NOMO-1 (cell line): ENCODE data around the gene ETV6.
A peak's percentile ranks its signal among the peaks of the same experiment; 100 is the strongest.

ENCODE experiments used
- DNase-seq, 2 experiments: peaks; one replicate each; lab custom pipeline; 2025; ENCODE audit not compliant: unreplicated experiment in 2 of 2; lab: John Stamatoyannopoulos, UW

Gene ETV6

GRCh38 chr12:11875414-11875935, 226.0 kb downstream of the ETV6 start:
- no peak for DNase-seq

DNA sequence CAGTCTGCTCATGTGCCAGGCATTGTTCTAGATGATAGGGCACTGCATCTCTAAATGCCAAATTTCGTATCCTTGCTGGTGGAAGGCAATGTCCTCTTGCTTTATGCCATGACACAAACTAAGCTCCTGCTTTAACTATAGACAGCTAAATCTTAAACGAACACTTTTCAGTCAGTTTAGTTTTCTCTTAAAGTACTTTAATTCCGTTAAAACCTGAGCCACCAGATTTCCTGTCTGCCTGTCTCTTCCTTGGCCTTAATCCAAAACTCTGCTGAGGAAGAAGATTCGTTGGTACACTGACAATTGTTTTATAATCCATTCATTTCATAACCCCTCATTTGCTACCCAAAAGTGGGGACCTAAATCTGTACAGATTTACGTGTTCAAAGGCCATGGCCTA, 226.8 kb downstream of the ETV6 start:
- no peak for DNase-seq

- DNase-seq, result no peak
These were observed 227.8 kb downstream of the ETV6 start for GRCh38 chr12:11877102-11877826.

GRCh38 chr12:11877869-11878780, 228.7 kb downstream of the ETV6 start:
- no peak for DNase-seq

GRCh38 chr12:11879306-11879705, 229.8 kb downstream of the ETV6 start:
- no peak for DNase-seq

DNA sequence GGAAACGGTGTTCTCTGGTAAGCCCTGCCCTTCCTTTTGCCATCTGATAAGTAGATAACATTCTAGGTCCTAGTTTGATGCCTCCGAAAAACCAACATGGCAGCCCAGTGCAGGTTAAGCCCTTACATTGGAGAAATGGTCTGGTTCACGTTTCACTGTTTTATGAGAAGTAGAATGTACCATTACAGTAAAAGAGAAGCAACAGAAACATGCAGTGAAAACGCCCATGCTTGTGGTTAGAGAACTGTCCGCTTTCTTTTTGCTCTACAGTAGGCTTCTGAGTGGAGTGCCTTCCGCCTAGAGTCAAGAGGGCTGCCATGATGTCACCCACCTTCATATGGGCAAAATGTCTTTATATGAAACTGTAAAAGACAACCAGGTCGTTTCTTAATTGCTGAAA, 230.9 kb downstream of the ETV6 start:
- no peak for DNase-seq

DNA sequence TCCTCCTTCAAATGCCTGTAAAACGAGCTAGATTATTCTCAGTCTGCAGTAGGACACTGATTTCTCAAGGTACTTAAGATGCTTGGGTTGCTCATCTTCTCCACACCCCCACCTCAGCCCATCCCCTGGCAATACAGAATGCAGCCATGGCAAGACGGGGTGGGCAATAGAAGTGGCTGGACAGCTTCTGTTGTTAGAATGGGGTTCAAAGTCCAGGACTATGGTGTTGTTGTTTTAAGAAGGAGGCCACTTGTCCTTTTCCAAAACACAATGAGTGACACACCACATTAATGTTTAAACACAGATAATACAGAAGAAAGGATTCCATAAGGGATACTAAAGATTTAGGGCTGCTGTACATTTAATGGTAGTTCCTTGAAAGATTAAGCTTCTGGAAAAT, 232.4 kb downstream of the ETV6 start:
- no peak for DNase-seq

DNA sequence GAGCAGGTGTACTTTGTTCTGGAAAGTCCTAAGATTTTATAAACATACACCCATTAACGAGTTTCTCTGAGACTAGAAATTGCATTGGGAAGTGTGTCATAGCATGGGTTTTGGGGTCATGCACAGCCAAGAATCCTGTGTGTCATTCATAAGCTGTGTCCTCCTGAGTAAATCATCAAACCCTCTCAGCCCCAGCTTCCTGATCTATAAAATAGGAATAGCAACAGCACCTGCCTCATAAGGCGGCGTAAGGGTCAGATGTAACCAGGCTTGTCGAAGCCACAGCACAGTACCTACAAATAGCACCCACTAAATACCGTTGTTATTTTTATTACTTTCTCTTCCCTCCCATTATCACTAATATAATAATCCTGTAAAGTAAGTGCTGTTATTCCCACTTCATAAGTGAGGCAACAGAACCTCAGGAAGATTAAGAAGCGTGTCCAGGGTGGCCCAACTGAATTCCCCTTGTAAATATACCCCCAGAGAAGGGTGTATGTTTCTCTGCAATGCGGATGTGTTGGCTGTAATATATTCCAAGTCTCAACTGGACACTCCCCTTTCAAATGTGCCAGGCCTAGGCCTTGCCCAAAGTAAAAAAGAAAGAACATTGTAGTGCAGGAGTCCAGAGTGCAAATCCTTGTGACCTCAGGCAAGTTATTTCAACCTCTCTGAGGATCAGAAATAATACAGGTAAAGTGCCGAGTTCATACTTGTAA, 233.0 kb downstream of the ETV6 start:
- no peak for DNase-seq

- DNase-seq, result peak; percentile 4 to 21
These were observed 234.6 kb downstream of the ETV6 start for GRCh38 chr12:11884116-11884515.

DNA sequence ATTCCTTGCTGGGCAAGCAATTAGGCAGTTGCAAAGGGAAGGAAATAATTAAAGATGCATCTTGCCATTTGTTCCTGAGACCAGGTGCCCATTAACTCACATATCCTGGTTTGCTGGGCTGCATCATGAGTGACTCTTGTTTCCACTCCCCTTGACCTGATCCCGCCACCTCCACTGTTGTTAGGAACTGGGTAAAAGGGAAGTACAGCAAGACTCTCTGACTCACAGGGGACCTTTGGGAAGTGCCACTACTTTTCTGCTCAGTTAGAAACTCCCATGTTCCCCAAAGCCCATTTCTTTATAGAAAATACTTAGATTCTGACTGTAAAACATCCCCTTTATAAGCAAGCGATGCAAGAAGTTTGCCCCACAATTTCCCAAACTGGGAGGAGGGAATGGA, 235.2 kb downstream of the ETV6 start:
- DNase-seq, result peak; percentile 19 to 63

- no peak for DNase-seq
These were observed 236.0 kb downstream of the ETV6 start for GRCh38 chr12:11885261-11886038.

DNA sequence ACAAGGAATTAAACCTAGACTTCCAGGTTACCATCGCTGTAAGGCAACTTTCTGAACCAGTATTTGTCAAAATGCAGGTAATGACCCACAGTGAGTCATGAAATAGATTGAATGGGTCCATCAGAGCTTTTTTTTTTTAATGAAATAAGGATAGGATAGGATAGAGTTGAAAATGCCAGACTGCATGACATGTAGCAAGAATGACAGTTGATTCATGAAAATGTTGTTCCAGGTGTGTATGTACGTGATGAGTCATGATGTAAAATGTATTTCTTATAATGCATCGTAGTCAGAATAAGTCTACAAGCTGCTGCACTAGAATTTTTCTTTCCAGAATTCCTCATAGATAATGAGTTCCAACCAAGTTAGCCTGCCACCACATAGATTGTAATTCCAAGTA, 236.9 kb downstream of the ETV6 start:
- DNase-seq, result no peak

GRCh38 chr12:11888029-11888428, 238.6 kb downstream of the ETV6 start:
- no peak for DNase-seq

DNA sequence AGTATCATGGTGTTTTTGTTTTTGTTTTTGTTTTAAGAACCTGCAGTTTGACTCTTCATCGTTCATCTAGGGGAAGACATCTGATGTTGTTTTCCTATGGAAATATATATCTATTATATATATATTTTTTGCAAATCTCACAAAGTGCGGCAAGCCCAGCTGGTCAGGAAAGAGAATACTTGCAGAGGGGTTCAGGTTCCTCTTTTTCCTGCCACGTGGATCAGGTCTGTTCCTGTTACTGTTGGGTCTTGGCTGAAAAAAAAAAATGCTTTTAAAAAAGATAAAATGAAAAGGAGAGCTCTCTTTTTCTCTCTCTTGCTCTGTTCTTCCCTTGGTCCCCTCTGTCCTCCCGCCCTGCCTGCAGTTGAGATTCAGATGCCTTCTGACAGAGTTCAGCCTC, 241.9 kb downstream of the ETV6 start:
- DNase-seq, result peak in 1 of 2 experiments; percentile 50

GRCh38 chr12:11891754-11892386, 242.4 kb downstream of the ETV6 start:
- DNase-seq, result no peak

DNA sequence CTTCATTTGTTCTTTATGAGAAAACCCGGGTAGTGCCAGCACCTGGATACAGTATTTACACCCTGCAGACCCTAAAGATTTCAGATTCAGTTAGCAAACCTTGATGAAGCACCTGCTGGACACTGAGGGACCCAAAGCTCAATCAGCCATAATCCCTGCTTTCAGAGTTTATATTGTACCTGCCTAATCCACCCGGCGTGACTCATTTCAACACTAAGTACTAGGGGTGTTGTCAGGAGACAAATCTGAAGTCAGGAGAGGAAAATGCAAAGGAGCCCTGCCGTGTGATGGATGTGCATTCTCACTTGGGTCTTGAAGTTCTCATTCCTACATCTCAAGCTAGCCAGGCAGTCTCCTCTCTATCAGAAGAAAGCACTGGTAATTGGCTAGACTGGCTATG, 244.5 kb downstream of the ETV6 start:
- DNase-seq, result no peak

GRCh38 chr12:11894890-11895289, 245.4 kb downstream of the ETV6 start:
- DNase-seq, result no peak

DNA sequence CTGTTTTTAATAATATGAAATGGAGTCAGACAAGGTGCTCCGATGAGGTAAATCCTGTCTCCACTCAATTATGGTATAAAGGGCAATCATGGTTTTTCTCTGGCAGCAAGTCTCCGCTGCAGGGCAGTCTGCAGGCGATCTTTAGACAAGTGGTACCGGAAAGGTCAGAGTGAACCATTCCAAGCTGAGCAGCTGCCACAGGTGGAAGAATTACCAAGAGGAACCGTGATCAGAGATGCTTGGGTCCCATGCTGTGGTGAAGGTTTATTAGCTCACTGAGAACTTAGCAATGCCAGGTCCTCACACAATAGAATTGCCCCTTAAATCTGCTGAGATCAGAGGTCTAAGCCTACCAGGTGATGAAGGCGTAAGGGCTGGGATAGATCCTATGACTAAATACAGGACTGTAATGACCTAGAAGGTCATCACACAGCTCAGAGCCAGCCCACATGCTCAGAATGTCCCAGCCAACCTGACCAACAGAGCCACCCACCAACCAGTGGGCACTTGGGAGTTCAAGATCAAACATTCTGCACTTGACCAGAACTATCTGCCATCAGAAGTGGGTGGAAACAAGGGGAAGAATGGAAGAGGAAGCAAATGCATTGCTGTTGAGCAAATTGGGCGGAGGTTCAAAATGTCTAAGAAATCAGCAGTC, 246.1 kb downstream of the ETV6 start:
- DNase-seq, result peak in 1 of 2 experiments; percentile 10

DNA sequence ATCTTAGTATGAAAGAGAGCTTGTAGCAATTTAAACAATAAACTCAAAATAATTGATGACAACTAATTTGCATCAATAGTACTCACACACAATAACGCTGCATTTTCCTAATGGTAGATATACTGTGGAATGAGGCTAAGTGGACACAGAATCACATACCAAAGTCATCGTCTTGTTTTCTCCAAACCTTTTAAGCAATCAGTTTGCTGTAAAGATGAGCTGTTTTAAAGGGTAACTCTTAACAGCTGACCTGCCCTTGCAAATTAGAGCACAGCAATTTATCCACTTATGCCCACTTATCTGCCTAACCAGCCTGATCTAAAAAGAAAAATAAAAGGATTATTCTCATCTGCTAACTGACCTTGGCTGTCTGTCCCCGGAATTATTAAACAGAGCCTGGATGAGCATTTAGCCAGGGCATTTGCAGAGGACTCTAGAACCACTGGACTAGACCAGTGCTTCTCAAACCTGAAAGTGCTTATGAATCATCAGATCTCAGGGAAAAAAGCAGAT, 247.0 kb downstream of the ETV6 start:
- DNase-seq, result no peak
